ENCODE results near the gene ORAI2.
"Not testable (repeated sequence)": the region's sequence is repeated elsewhere in the genome, so short reads cannot be mapped to it uniquely, and the experiment has no call there.

The ORAI2 gene

DNA sequence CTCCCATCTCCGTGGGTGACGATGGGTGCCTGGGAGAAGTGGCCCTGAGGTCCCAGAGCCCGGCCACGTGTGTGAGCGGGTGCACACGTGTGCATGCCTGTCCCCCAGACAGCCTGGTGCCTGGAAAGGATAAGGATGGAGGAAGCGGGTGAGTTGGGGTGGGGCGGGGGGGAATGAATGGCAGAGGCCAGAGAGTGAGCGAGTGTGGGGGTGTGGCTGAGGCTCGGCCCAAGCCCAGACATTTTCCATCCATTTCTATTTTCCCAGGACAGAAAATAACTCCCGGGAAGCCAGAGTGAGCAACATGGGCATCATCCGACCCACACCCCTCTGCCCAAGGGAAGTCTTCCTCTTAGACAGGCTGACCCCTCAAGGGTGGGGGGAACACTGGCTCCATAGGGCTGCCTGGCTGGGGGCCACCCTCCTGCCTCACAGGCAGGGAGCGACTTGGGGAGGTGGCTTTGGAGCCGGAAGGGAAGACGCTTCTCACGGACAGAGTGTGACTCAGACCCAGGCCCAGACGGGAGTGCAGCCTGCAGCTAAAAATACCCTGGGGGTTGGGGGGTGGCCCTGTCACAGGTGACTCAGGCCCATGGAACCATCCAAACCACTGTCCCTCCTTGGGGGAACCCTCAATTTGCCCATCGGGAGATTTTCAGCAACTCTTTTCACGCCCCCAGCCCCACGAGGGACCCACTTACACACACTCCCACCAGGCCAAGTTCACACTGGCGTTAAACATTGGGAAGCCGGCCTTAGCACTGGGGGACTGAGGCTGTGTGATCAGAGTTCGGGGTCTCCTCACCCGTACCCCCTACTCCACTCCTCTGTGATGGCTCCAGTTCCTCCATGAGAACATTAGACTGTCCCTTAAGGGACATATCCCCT, 72.2 kb downstream of the ORAI2 start:
- not testable (repeated sequence) for DNase-seq
